Neural cell (in vitro differentiated cells): Measurements from ENCODE around the gene ADAP1. TPM values are rescaled to one million over a fixed set of nuclear protein-coding genes. Genes with fewer than 3 reads are reported as not detected.

Experiments used
- H2AFZ ChIP-seq: fragments of 200-600, 300-800 bp; sonication (generic), shearing (Covaris generic); 2 replicates; pipeline ENCODE4 v1.6.0; 2014; ENCODE audit warnings: low read depth, mild to moderate bottlenecking, antibody characterized with exemption, low read length, moderate library complexity
- H3F3A ChIP-seq: fragments of 200-600 bp; shearing (Covaris generic); 2 replicates; pipeline ENCODE4 v1.6.1; 2016; ENCODE audit warnings: mild to moderate bottlenecking, moderate library complexity, mixed read lengths, antibody characterized with exemption, low read length; ENCODE audit not compliant: insufficient read depth, poor library complexity, severe bottlenecking
- H3K27ac ChIP-seq: fragments of 200-600, 300-800 bp; sonication (generic), shearing (Covaris generic); 2 replicates; pipeline ENCODE4 v1.5.1; 2014; ENCODE audit warnings: mild to moderate bottlenecking, low read length, moderate library complexity
- H3K27me3 ChIP-seq: fragments of 300-800, 200-600 bp; sonication (generic), shearing (Covaris generic); 2 replicates; pipeline ENCODE4 v1.6.0; 2014; ENCODE audit warnings: mild to moderate bottlenecking, low read depth, low read length, moderate library complexity; ENCODE audit not compliant: insufficient read depth
- H3K36me3 ChIP-seq: fragments of 300-800, 200-600 bp; sonication (generic), shearing (Covaris generic); 2 replicates; pipeline ENCODE4 v1.5.1; 2014; ENCODE audit warnings: mild to moderate bottlenecking, antibody characterized with exemption, low read length, moderate library complexity; ENCODE audit not compliant: insufficient read depth
- H3K4me2 ChIP-seq: fragments of 300-800, 200-600 bp; sonication (generic), shearing (Covaris generic); 2 replicates; pipeline ENCODE4 v1.6.0; 2014; ENCODE audit warnings: mild to moderate bottlenecking, low read length
- H3K4me3 ChIP-seq: fragments of 300-800, 200-600 bp; sonication (generic), shearing (Covaris generic); 2 replicates; pipeline ENCODE4 v1.5.1; 2014; ENCODE audit warnings: mild to moderate bottlenecking, low read length, moderate library complexity
- H3K79me2 ChIP-seq: fragments of 200-600 bp; shearing (Covaris generic); replicated peaks from 2 replicates; pipeline ENCODE4 v1.6.0; 2014; ENCODE audit warnings: mild to moderate bottlenecking, low read length, moderate library complexity; ENCODE audit not compliant: insufficient read depth
- H3K9ac ChIP-seq: fragments of 300-800, 200-600 bp; sonication (generic), shearing (Covaris generic); 2 replicates; pipeline ENCODE4 v1.6.1; 2016; ENCODE audit warnings: mild to moderate bottlenecking, low read length, mixed read lengths
- H3K9me2 ChIP-seq: fragments of 200-600 bp; shearing (Covaris generic); 2 replicates; pipeline ENCODE4 v1.6.1; 2016; ENCODE audit warnings: mild to moderate bottlenecking, low read length, mixed read lengths; ENCODE audit not compliant: insufficient read depth
- H3K9me3 ChIP-seq: fragments of 200-600, 300-800 bp; sonication (generic), shearing (Covaris generic); 2 replicates; pipeline ENCODE4 v1.6.1; 2016; ENCODE audit warnings: mild to moderate bottlenecking, mixed run types, low read length, moderate library complexity, mixed read lengths
- H4K20me1 ChIP-seq: fragments of 200-600 bp; shearing (Covaris generic); 2 replicates; pipeline ENCODE4 v1.6.1; 2016; ENCODE audit warnings: mild to moderate bottlenecking, mixed run types; ENCODE audit not compliant: insufficient read depth
- EP300 ChIP-seq: fragments of 450-650 bp; conservative IDR thresholded peaks from 2 replicates; pipeline ENCODE4 v1.6.1; 2014; ENCODE audit warnings: antibody characterized with exemption, mild to moderate bottlenecking, moderate library complexity; ENCODE audit not compliant: poor library complexity, severe bottlenecking
- EZH2 ChIP-seq: fragments of 200-600, 300-800 bp; shearing (Covaris generic), sonication (generic); IDR thresholded peaks from 2 replicates; pipeline ENCODE4 v1.6.1; 2014; ENCODE audit warnings: antibody characterized with exemption, low read length, borderline replicate concordance, mild to moderate bottlenecking; ENCODE audit not compliant: insufficient read depth, poor library complexity, severe bottlenecking
- MXI1 ChIP-seq: fragments of 450-650 bp; conservative IDR thresholded peaks from 2 replicates; pipeline ENCODE4 v1.6.1; 2014; ENCODE audit warnings: antibody characterized with exemption, mild to moderate bottlenecking; ENCODE audit not compliant: poor library complexity, severe bottlenecking
- POLR2AphosphoS5 ChIP-seq: IDR thresholded peaks from 2 replicates; pipeline ENCODE4 v1.6.1; 2012
- RAD21 ChIP-seq: fragments of 450-650 bp; conservative IDR thresholded peaks from 2 replicates; pipeline ENCODE4 v1.6.1; 2014; ENCODE audit warnings: antibody characterized with exemption, mild to moderate bottlenecking, moderate library complexity
- SMC3 ChIP-seq: fragments of 450-650 bp; conservative IDR thresholded peaks from 2 replicates; pipeline ENCODE4 v1.6.1; 2014; ENCODE audit warnings: antibody characterized with exemption, mild to moderate bottlenecking, moderate library complexity; ENCODE audit not compliant: poor library complexity
- TAF1 ChIP-seq: IDR thresholded peaks from 2 replicates; pipeline ENCODE4 v1.6.1; 2012; ENCODE audit warnings: low read depth
- polyA plus RNA-seq: library from polyadenylated mRNA; depleted of rRNA; stranded (reverse); fragments of >200 nt; gene quantifications from 2 replicates; pipeline ENCODE4 v1.2.3, GENCODE V29; 2014
- TF ChIP-seq, protein P1 (sequence below): IDR thresholded peaks from 2 replicates; pipeline ENCODE4 v1.6.1; 2012; ENCODE audit warnings: borderline replicate concordance
- TF ChIP-seq, protein P2 (sequence below): fragments of 450-650 bp; IDR thresholded peaks from 2 replicates; pipeline ENCODE4 v1.5.1; 2014; ENCODE audit warnings: antibody characterized with exemption, mild to moderate bottlenecking, moderate library complexity; ENCODE audit not compliant: poor library complexity, severe bottlenecking

The ADAP1 gene
- polyA plus RNA-seq, 1 donor from 2014 or later, result 76.8 TPM

DNA sequence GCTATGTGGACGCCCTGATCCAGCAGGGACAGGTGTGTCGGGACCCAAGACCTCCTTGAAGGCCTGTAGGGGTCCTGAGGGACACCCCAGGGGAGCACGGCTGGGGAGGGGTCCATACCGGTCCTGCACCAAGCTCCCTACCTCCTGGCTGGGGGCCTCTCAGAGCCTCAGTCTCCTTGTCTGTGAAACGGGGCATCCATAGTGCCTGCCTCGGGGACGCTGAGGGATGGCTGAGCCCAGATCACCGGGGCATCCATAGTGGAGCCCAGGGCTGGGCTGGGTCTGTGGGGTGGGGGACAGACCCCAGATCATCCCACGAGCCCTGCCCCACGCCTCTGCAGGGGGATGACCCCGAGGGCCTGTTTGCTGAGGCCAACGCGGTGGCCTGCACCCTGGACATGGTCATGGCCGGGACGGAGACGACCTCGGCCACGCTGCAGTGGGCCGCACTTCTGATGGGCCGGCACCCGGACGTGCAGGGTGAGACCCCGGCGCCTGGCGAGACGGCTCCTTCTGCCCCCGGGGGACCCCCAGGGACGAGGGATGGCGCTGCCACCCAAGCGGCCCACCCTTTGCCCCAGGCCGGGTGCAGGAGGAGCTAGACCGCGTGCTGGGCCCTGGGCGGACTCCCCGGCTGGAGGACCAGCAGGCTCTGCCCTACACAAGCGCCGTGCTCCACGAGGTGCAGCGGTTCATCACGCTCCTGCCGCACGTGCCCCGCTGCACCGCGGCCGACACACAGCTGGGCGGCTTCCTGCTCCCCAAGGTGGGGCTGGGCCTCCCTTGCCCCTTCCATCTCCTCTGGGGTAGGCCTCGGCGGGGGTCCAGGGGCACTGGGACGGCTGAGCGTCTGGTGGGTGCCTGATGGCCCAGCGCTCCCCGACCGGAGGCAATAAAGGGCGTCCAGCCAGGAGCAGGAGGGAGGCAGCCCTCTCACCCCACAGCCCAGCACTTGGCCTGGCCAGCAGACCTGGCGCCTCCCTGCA, 32.6 kb upstream of the ADAP1 start:
- H3K9ac ChIP-seq, result no peak overlapping the region
- no peaks in the 10 kb centered on the region for H3K9me2 ChIP-seq
- no peak overlapping the region for H3K27ac ChIP-seq
- H3K79me2 ChIP-seq, result no peaks in the 10 kb centered on the region
- no peaks in the 10 kb centered on the region for H3K9me3 ChIP-seq
- no peak overlapping the region for H3K4me2 ChIP-seq
- TF ChIP-seq EZH2, result no peak
- TF ChIP-seq, protein P1, sequence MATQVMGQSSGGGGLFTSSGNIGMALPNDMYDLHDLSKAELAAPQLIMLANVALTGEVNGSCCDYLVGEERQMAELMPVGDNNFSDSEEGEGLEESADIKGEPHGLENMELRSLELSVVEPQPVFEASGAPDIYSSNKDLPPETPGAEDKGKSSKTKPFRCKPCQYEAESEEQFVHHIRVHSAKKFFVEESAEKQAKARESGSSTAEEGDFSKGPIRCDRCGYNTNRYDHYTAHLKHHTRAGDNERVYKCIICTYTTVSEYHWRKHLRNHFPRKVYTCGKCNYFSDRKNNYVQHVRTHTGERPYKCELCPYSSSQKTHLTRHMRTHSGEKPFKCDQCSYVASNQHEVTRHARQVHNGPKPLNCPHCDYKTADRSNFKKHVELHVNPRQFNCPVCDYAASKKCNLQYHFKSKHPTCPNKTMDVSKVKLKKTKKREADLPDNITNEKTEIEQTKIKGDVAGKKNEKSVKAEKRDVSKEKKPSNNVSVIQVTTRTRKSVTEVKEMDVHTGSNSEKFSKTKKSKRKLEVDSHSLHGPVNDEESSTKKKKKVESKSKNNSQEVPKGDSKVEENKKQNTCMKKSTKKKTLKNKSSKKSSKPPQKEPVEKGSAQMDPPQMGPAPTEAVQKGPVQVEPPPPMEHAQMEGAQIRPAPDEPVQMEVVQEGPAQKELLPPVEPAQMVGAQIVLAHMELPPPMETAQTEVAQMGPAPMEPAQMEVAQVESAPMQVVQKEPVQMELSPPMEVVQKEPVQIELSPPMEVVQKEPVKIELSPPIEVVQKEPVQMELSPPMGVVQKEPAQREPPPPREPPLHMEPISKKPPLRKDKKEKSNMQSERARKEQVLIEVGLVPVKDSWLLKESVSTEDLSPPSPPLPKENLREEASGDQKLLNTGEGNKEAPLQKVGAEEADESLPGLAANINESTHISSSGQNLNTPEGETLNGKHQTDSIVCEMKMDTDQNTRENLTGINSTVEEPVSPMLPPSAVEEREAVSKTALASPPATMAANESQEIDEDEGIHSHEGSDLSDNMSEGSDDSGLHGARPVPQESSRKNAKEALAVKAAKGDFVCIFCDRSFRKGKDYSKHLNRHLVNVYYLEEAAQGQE, result no peak
- TF ChIP-seq RAD21, result no peak
- TF ChIP-seq TAF1, result no peak
- no peak for TF ChIP-seq POLR2AphosphoS5
- TF ChIP-seq, protein P2, sequence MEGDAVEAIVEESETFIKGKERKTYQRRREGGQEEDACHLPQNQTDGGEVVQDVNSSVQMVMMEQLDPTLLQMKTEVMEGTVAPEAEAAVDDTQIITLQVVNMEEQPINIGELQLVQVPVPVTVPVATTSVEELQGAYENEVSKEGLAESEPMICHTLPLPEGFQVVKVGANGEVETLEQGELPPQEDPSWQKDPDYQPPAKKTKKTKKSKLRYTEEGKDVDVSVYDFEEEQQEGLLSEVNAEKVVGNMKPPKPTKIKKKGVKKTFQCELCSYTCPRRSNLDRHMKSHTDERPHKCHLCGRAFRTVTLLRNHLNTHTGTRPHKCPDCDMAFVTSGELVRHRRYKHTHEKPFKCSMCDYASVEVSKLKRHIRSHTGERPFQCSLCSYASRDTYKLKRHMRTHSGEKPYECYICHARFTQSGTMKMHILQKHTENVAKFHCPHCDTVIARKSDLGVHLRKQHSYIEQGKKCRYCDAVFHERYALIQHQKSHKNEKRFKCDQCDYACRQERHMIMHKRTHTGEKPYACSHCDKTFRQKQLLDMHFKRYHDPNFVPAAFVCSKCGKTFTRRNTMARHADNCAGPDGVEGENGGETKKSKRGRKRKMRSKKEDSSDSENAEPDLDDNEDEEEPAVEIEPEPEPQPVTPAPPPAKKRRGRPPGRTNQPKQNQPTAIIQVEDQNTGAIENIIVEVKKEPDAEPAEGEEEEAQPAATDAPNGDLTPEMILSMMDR, result no peak
- no peak for TF ChIP-seq SMC3
- no peak for TF ChIP-seq EP300
- TF ChIP-seq MXI1, result no peak
- no peaks in the 10 kb centered on the region for H3K27me3 ChIP-seq
- H2AFZ ChIP-seq, result no peak overlapping the region
- H3K36me3 ChIP-seq, result no peaks in the 10 kb centered on the region
- no peak overlapping the region for H3K4me3 ChIP-seq
- no peaks in the 10 kb centered on the region for H4K20me1 ChIP-seq
- H3F3A ChIP-seq, result no peaks in the 10 kb centered on the region

DNA sequence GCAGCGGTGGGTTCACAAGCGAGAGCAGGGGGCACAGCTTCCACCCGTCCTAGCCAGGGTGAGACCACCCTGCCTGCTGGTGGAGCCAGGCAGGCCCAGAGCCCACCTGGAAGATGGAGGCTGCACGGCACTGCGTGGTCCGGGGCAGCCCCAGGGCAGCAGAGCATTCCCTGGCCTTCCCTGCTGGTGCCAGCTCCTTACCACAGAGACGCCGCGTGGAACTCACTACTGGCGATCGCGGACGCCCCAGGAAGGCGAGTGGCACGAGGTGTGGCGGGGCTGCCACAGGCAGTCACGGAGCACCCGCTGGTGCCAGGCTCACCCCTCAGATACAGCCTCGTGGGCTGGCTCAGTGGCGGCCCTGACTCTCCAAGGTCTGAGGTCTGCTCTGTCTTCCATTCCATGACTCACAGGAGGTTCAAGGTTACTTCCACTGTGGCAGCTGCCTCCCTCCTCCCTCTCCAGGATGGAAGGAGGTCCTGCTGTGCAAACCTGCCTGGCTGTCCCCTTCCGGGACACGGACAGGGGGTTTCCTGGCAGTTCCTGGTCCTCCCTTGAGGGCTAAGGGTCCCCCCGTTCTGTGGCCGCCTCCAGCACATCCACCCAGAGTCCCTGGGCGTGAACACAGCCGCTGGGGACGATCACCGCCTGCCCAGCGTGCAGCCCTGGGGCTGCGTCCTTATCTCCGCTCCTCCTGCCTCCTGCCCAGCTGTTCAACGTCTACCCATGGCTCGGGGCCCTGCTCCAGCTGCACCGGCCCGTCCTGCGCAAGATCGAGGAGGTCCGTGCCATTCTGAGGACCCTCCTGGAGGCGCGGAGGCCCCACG, 31.6 kb upstream of the ADAP1 start:
- TF ChIP-seq, protein P1, result no peak
- peak; percentile 1 for TF ChIP-seq POLR2AphosphoS5
- H3K4me3 ChIP-seq, result no peak overlapping the region
- no peak overlapping the region for H2AFZ ChIP-seq
- no peaks in the 10 kb centered on the region for H3K36me3 ChIP-seq
- no peaks in the 10 kb centered on the region for H3K9me2 ChIP-seq
- H3K4me2 ChIP-seq, result no peak overlapping the region
- H3K27ac ChIP-seq, result no peak overlapping the region
- H3K9ac ChIP-seq, result no peak overlapping the region
- H3K27me3 ChIP-seq, result no peaks in the 10 kb centered on the region
- no peaks in the 10 kb centered on the region for H3F3A ChIP-seq
- no peaks in the 10 kb centered on the region for H4K20me1 ChIP-seq
- no peaks in the 10 kb centered on the region for H3K9me3 ChIP-seq
- no peaks in the 10 kb centered on the region for H3K79me2 ChIP-seq
